ENCODE measurements around the gene PRKN.

The PRKN gene

DNA sequence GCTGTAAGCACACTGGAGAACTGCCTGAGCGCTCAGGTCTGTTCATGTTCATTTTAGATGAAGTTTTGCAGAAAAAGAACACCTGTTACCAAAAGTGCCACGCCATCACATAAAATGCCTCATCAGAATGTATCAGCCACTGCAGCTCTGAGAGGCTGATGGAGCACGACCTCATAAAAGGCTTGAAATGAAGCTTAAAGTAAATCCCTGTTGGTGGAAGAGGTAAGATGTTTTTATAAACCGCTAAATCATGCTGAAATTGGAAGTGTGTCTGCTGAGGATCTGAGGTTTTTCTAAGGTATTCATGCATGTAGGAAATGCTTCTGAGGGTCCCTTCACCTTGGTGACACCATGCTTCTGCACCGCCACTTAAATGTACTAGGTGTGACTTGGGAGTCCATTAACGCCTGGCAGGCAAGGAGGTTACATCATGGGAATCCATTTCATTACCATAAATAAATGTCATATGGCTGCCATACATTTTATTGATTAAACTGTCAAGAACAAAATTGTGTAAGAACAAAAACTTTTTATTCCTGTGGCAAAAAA, 1090.6 kb downstream of the PRKN start:
- Histone ChIP-seq H3K36me3 (ENCODE audit: insufficient read depth) (no peaks in the 10 kb centered on the region), H4K20me1 (ENCODE audit: insufficient read depth) (no peaks in the 10 kb centered on the region), H3K27me3 (ENCODE audit: insufficient read depth, low read depth) (no peaks in the 10 kb centered on the region), H3K4me1 (ENCODE audit: low read depth, poor library complexity, severe bottlenecking) (peaks cover 20% of the 10 kb centered on the region), H3K4me3 (IDR thresholded peaks at IDR 0.05; ENCODE audit: insufficient read depth, low read depth, low read length) (no peak overlapping the region), H3K79me2 (ENCODE audit: insufficient read depth, low read depth) (no peaks in the 10 kb centered on the region), H3K9ac (no peak overlapping the region), H2AFZ (ENCODE audit: low read depth) (no peak overlapping the region), H3K27ac (no peak overlapping the region), H3K4me2 (no peak overlapping the region)
- TF ChIP-seq, protein P1, sequence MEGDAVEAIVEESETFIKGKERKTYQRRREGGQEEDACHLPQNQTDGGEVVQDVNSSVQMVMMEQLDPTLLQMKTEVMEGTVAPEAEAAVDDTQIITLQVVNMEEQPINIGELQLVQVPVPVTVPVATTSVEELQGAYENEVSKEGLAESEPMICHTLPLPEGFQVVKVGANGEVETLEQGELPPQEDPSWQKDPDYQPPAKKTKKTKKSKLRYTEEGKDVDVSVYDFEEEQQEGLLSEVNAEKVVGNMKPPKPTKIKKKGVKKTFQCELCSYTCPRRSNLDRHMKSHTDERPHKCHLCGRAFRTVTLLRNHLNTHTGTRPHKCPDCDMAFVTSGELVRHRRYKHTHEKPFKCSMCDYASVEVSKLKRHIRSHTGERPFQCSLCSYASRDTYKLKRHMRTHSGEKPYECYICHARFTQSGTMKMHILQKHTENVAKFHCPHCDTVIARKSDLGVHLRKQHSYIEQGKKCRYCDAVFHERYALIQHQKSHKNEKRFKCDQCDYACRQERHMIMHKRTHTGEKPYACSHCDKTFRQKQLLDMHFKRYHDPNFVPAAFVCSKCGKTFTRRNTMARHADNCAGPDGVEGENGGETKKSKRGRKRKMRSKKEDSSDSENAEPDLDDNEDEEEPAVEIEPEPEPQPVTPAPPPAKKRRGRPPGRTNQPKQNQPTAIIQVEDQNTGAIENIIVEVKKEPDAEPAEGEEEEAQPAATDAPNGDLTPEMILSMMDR (conservative IDR thresholded peaks at IDR 0.05; ENCODE audit: low read depth, low read length): no peak

DNA sequence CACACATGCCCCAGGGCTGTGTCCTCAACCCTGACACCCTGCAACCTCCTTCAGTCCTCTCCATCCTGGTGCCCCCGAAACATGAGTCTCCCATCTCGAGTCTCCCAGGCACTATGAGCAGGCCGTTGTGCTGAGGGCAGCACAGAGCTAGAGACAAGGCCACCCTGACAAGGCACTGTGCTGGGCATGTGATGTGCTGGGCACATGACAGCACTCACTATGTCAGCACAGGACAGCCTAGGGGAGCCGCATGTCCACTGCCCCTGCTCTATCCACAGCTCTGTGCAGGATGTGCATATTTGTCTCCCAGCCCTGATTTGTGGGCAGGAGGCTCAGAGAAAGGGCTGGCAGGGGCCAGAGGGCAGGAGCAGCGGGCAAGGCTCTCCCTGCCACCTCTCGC, 1091.6 kb downstream of the PRKN start:
- Histone ChIP-seq H3K27me3 (ENCODE audit: insufficient read depth, low read depth) (no peaks in the 10 kb centered on the region), H3K9ac (no peak overlapping the region), H2AFZ (ENCODE audit: low read depth) (no peak overlapping the region), H3K36me3 (ENCODE audit: insufficient read depth) (no peaks in the 10 kb centered on the region), H3K4me2 (no peak overlapping the region), H3K27ac (no peak overlapping the region), H3K4me3 (IDR thresholded peaks at IDR 0.05; ENCODE audit: insufficient read depth, low read depth, low read length) (no peak overlapping the region), H3K79me2 (ENCODE audit: insufficient read depth, low read depth) (no peaks in the 10 kb centered on the region), H3K4me1 (ENCODE audit: low read depth, poor library complexity, severe bottlenecking) (peaks cover 10% of the 10 kb centered on the region), H4K20me1 (ENCODE audit: insufficient read depth) (no peaks in the 10 kb centered on the region)
- TF ChIP-seq, protein P1 (conservative IDR thresholded peaks at IDR 0.05; ENCODE audit: low read depth, low read length): no peak

DNA sequence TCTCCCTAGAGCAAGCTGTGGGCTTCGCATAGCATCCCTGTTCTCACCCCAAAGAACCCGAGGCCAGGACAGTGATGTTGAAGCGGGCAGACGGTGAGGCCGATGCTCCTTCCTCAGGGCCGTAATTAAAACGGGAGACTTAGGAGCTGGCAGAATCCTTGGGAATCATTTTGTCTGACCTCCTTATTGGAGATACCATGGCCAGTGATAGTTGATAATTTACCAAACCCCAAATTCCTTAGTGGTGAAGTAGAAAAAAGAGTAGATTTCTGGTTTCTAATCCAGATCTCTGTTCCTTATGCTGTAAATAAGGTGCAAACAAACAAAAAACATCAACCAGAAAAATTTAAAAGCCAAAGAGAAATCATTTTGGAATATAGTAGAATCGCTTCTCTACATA, 1092.7 kb downstream of the PRKN start:
- no peak overlapping the region for H3K4me2 ChIP-seq
- TF ChIP-seq, protein P1 (conservative IDR thresholded peaks at IDR 0.05; ENCODE audit: low read depth, low read length): no peak

DNA sequence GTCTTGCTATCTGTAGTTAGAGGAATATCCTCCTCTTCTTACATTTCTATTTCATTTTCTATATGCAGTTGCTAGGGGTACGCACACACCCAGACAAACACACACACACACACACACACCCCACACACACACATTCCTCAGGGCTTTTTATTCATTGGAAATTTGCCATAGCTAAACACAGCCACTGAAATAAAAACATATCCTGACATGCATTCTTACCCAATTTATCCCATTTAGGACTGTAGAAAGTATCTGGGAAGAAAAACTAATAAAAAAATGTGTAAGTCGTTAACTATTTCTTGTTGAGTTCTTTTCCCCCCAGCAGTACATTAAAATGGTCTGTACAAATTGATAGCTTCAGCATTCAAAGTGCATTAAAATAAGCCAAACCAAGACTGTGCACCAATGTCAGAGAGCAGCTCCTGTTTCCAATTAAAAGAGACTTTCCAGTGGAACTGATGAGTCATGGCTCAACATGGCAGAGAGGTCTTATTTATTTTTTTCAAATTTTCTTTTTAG, 1095.8 kb downstream of the PRKN start:
- no peaks in the 10 kb centered on the region for H4K20me1 ChIP-seq (ENCODE audit: insufficient read depth)
- TF ChIP-seq, protein P1 (conservative IDR thresholded peaks at IDR 0.05; ENCODE audit: low read depth, low read length): no peak
- H3K27ac ChIP-seq: no peak overlapping the region
- H2AFZ ChIP-seq (ENCODE audit: low read depth): no peak overlapping the region
- H3K4me2 ChIP-seq: no peak overlapping the region
- H3K9ac ChIP-seq: no peak overlapping the region
- no peaks in the 10 kb centered on the region for H3K79me2 ChIP-seq (ENCODE audit: insufficient read depth, low read depth)
- H3K4me3 ChIP-seq (IDR thresholded peaks at IDR 0.05; ENCODE audit: insufficient read depth, low read depth, low read length): no peak overlapping the region
- H3K36me3 ChIP-seq (ENCODE audit: insufficient read depth): no peaks in the 10 kb centered on the region
- no peaks in the 10 kb centered on the region for H3K27me3 ChIP-seq (ENCODE audit: insufficient read depth, low read depth)
- H3K4me1 ChIP-seq (ENCODE audit: low read depth, poor library complexity, severe bottlenecking): peaks cover 5% of the 10 kb centered on the region

More for the DNA sequence above, 1092.7 kb downstream of the PRKN start:
- no peak overlapping the region for H3K27ac ChIP-seq
- H3K4me1 ChIP-seq (ENCODE audit: low read depth, poor library complexity, severe bottlenecking): peaks cover 5% of the 10 kb centered on the region
- no peaks in the 10 kb centered on the region for H3K27me3 ChIP-seq (ENCODE audit: insufficient read depth, low read depth)
- no peaks in the 10 kb centered on the region for H3K79me2 ChIP-seq (ENCODE audit: insufficient read depth, low read depth)
- H4K20me1 ChIP-seq (ENCODE audit: insufficient read depth): no peaks in the 10 kb centered on the region
- H3K36me3 ChIP-seq (ENCODE audit: insufficient read depth): no peaks in the 10 kb centered on the region
- H3K4me3 ChIP-seq (IDR thresholded peaks at IDR 0.05; ENCODE audit: insufficient read depth, low read depth, low read length): no peak overlapping the region
- no peak overlapping the region for H2AFZ ChIP-seq (ENCODE audit: low read depth)
- no peak overlapping the region for H3K9ac ChIP-seq
